ENCODE data around the gene EFTUD2. TPM values are rescaled to one million over a fixed set of nuclear protein-coding genes. Genes with fewer than 3 reads are reported as not detected.

Gene EFTUD2
- total and polyA plus RNA-seq, 9 of the 15 experiments (the other 6 are each of a cell fraction or from before 2014, with no cell fraction given), result 65.8 to 362 (median 218) TPM

GRCh38 chr17:44808156-44808555 is 91.1 kb downstream of the EFTUD2 start:
- WGBS (ENCODE audit: insufficient coverage, low coverage, missing lambda C conversion rate), result 0% methylated on average over 4 of the region's 4 CpGs

More at GRCh38 chr17:44808156-44808555, 91.1 kb downstream of the EFTUD2 start:
- no peak overlapping the region for H3K9ac ChIP-seq (ENCODE audit: insufficient read depth in 1 of 2, low read depth in 2 of 2, low read length in 2 of 2)
- no peak overlapping the region for H3K27ac ChIP-seq (ENCODE audit: extremely low read depth, low read depth, low read length)
- no peak overlapping the region for H3K4me3 ChIP-seq
- ATAC-seq (no peak), DNase-seq (ENCODE audit: extremely low read depth in 1 of 4, low spot score in 3 of 4) (no peak), FAIRE-seq (no peak)
- TF ChIP-seq ZBTB2 (IDR thresholded peaks at IDR 0.05), result no peak
- TF ChIP-seq ZNF121 (CRISPR knock-in tag; conservative IDR thresholded peaks at IDR 0.05), result no peak
- TF ChIP-seq KDM5B (IDR thresholded peaks at IDR 0.05; ENCODE audit: insufficient replicate concordance, low read depth, low read length), result no peak
- no peak for TF ChIP-seq MTA3 (IDR thresholded peaks at IDR 0.05; ENCODE audit: borderline replicate concordance)
- TF ChIP-seq ZNF512 (tag; IDR thresholded peaks at IDR 0.05), result 0 out of 2 replicates have a peak, but pooled peaks have one; percentile 15
- TF ChIP-seq SOX6 (IDR thresholded peaks at IDR 0.05), result no peak
- ChIA-PET POLR2A (interaction anchor here (0.6 to 1.2 kb wide), 2 partner anchors 13 to 1156 kb away, joined by 3 read pairs; no protein-coding TSS in a partner anchor), CTCF (ENCODE audit: low intra/inter-chr PET ratio) (no interaction called here)
- no peak overlapping the region for H3K4me2 ChIP-seq (ENCODE audit: insufficient read depth, low read length)
- H3K27me3 ChIP-seq (ENCODE audit: control insufficient read depth in 2 of 2, insufficient read depth in 2 of 2, low read length in 2 of 2), result peaks cover 48 to 68% of the 10 kb centered on the region in 2 experiments
- no peak overlapping the region for H2AFZ ChIP-seq (ENCODE audit: low read depth, low read length)
- no peaks in the 10 kb centered on the region for H3K9me1 ChIP-seq (ENCODE audit: control insufficient read depth, insufficient read depth, low read length)
- intact Hi-C loops (cut with micrococcal nuclease), result no loop called here
- in situ Hi-C loops (cut with MboI), result no loop called here
- H3K79me2 ChIP-seq (ENCODE audit: control insufficient read depth, insufficient read depth, low read length), result no peaks in the 10 kb centered on the region
- no peaks in the 10 kb centered on the region; a peak in 1 of 5 replicates for H3K4me1 ChIP-seq (replicated peaks in 1 of 2; ENCODE audit: control insufficient read depth in 2 of 2, insufficient read depth in 2 of 2, low read length in 2 of 2)
- H3K9me3 ChIP-seq (replicated peaks; ENCODE audit: control insufficient read depth, insufficient read depth, low read depth, low read length), result no peaks in the 10 kb centered on the region
- no TSS peak for BruUV-seq (replicated peaks)
- no peaks in the 10 kb centered on the region for H3K36me3 ChIP-seq (ENCODE audit: control insufficient read depth, insufficient read depth, low read length)
- no peaks in the 10 kb centered on the region for H4K20me1 ChIP-seq (replicated peaks; ENCODE audit: control insufficient read depth, insufficient read depth, low read length)

Measured in K562 (cell line).